H1 (cell line): ENCODE measurements around the gene CYP2C18. TPM values are rescaled to one million over a fixed set of nuclear protein-coding genes. Genes with fewer than 3 reads are reported as not detected.

Experiments used
- ASH2L ChIP-seq: fragments of 200-600, 300-600 bp; sonication (generic); IDR thresholded peaks from one replicate; pipeline ENCODE4 v1.7.1; 2017; ENCODE audit warnings: low read length
- CHD7 ChIP-seq: fragments of 300-600 bp; sonication (generic); IDR thresholded peaks from 2 replicates; pipeline ENCODE4 v1.7.1; 2012; ENCODE audit warnings: low read length, moderate library complexity, mild to moderate bottlenecking, inconsistent platforms; ENCODE audit not compliant: insufficient replicate concordance
- EGR1 ChIP-seq: IDR thresholded peaks from 2 replicates; pipeline ENCODE4 v1.6.1; 2011; ENCODE audit warnings: low read depth, low read length, borderline replicate concordance
- GABPA ChIP-seq: IDR thresholded peaks from 2 replicates; pipeline ENCODE4 v1.6.1; 2011; ENCODE audit warnings: mild to moderate bottlenecking, low read length, moderate library complexity, borderline replicate concordance; ENCODE audit not compliant: insufficient read depth
- POU5F1 ChIP-seq: IDR thresholded peaks from 2 replicates; pipeline ENCODE4 v1.6.1; 2011; ENCODE audit warnings: low read depth, mild to moderate bottlenecking, low read length, moderate library complexity
- RNF2 ChIP-seq: fragments of 200-900, 300-1000 bp; sonication (generic); IDR thresholded peaks from 2 replicates; pipeline ENCODE4 v1.7.1; 2016; ENCODE audit warnings: borderline replicate concordance, low read depth, mild to moderate bottlenecking, antibody characterized with exemption, low read length; ENCODE audit not compliant: poor library complexity, severe bottlenecking; ENCODE audit errors: missing control alignments
- SP4 ChIP-seq: IDR thresholded peaks from 2 replicates; pipeline ENCODE4 v1.6.1; 2012; ENCODE audit warnings: low read length, inconsistent platforms
- polyA plus RNA-seq, 7 experiments: library from polyadenylated mRNA; depleted of rRNA in 3 of 7; stranded (reverse) in 5 of 7; unstranded in 2 of 7; fragments of >200 nt in 5 of 7; fragments of 200-250 nt in 2 of 7; gene quantifications; 1 replicate in 5 of 7; 2 replicates in 1 of 7; 4 replicates in 1 of 7; pipeline versions ENCODE4 v1.2.1 to v1.2.3, GENCODE V29; 2011 to 2013; ENCODE audit warnings: missing spikeins in 2 of 7, mixed read lengths in 2 of 7
- total RNA-seq: library from RNA; stranded (reverse); fragmentation: NEBNext Ultra II Directional; extraction: Animal tissue kit (Norgen Biotek cat#: 25700); gene quantifications from 2 replicates; pipeline ENCODE4 v1.2.1, GENCODE V29; 2021

The CYP2C18 gene
- total and polyA plus RNA-seq, 2 of the 8 experiments (the other 6 are each of a cell fraction or from before 2014, with no cell fraction given) = 0.17 TPM; not detected in 1

GRCh38 chr10:94780844-94781243 lies 97.3 kb downstream of the CYP2C18 start (continued):
- TF ChIP-seq POU5F1 = no peak
- no peak for TF ChIP-seq SP4
- no peak for TF ChIP-seq RNF2
- TF ChIP-seq EGR1 = no peak
- TF ChIP-seq ASH2L = no peak
- no peak for TF ChIP-seq GABPA
- TF ChIP-seq CHD7 = no peak
